Gastroesophageal sphincter (tissue), 3 donors: Measurements from ENCODE around the gene DLGAP3.

Experiments
- POLR2A ChIP-seq, 2 donors: fragments of 450-650 bp; IDR thresholded peaks; one replicate each; pipeline ENCODE4 v1.6.1; 2017; ENCODE audit warnings: antibody characterized with exemption in 2 of 2, mild to moderate bottlenecking in 2 of 2, moderate library complexity in 1 of 2
- POLR2AphosphoS5 ChIP-seq: sonication (generic); formaldehyde crosslinking; IDR thresholded peaks from one replicate; pipeline ENCODE4 v1.6.1; 2017; ENCODE audit warnings: antibody characterized with exemption
- TF ChIP-seq, protein P1 (sequence below), 4 experiments: fragments of 200-600 bp in 2 of 4; fragments of 450-650 bp in 2 of 4; sonication (generic) in 1 of 4; IDR thresholded peaks; one replicate each; pipeline ENCODE4 v1.5.1; 2017 to 2019; ENCODE audit warnings: antibody characterized with exemption in 4 of 4, mild to moderate bottlenecking in 2 of 4, moderate library complexity in 2 of 4

DNA sequence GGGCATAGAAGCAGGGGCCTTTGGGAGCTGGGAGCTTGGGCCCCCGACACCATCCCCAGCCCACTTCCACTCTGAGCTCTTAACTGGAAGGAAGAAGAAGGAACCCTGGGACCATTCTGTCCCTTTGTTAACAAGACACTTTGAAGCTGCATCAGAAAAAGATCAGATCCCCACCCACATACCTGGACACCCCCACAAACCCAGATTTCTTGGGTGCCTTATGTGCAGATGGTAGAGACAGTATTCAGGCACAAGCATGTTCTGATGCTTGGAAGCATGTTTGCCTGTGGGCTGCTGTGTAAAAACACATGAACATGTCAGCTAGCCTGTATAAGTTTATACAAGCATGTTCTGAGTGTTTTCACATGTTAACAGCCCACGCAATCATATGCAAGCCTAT lies 3.7 kb downstream of the DLGAP3 start:
- TF ChIP-seq, protein P1, sequence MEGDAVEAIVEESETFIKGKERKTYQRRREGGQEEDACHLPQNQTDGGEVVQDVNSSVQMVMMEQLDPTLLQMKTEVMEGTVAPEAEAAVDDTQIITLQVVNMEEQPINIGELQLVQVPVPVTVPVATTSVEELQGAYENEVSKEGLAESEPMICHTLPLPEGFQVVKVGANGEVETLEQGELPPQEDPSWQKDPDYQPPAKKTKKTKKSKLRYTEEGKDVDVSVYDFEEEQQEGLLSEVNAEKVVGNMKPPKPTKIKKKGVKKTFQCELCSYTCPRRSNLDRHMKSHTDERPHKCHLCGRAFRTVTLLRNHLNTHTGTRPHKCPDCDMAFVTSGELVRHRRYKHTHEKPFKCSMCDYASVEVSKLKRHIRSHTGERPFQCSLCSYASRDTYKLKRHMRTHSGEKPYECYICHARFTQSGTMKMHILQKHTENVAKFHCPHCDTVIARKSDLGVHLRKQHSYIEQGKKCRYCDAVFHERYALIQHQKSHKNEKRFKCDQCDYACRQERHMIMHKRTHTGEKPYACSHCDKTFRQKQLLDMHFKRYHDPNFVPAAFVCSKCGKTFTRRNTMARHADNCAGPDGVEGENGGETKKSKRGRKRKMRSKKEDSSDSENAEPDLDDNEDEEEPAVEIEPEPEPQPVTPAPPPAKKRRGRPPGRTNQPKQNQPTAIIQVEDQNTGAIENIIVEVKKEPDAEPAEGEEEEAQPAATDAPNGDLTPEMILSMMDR (IDR thresholded peaks at IDR 0.05): no peak
- TF ChIP-seq POLR2AphosphoS5 (no peak), POLR2A (IDR thresholded peaks at IDR 0.05) (no peak)
